Measurements from ENCODE around the gene NECAB3.

GRCh38 chr20:33667245-33667675 is 7.0 kb downstream of the NECAB3 start:
- TF ChIP-seq, protein P1, sequence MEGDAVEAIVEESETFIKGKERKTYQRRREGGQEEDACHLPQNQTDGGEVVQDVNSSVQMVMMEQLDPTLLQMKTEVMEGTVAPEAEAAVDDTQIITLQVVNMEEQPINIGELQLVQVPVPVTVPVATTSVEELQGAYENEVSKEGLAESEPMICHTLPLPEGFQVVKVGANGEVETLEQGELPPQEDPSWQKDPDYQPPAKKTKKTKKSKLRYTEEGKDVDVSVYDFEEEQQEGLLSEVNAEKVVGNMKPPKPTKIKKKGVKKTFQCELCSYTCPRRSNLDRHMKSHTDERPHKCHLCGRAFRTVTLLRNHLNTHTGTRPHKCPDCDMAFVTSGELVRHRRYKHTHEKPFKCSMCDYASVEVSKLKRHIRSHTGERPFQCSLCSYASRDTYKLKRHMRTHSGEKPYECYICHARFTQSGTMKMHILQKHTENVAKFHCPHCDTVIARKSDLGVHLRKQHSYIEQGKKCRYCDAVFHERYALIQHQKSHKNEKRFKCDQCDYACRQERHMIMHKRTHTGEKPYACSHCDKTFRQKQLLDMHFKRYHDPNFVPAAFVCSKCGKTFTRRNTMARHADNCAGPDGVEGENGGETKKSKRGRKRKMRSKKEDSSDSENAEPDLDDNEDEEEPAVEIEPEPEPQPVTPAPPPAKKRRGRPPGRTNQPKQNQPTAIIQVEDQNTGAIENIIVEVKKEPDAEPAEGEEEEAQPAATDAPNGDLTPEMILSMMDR (IDR thresholded peaks at IDR 0.05; ENCODE audit: low read length) = no peak
- TF ChIP-seq EZH2 (optimal IDR thresholded peaks at IDR 0.05; ENCODE audit: low read depth, low read length) = no peak
- TF ChIP-seq EZH2phosphoT487 (IDR thresholded peaks at IDR 0.05; ENCODE audit: low read length) = no peak

All from MM.1S (cell line).